H9 (cell line): Measurements from ENCODE around the gene ACOT7. TPM values are rescaled to one million over a fixed set of nuclear protein-coding genes. Genes with fewer than 3 reads are reported as not detected.

Source experiments
- DNase-seq: peaks from one replicate; pipeline ENCODE4 v3.0.0-alpha.2; 2017
- H2AFZ ChIP-seq: one replicate; pipeline ENCODE4 v1.6.1; 2013; ENCODE audit warnings: mild to moderate bottlenecking, low read length, control low read depth, moderate library complexity
- H2AK5ac ChIP-seq: 2 replicates; pipeline ENCODE4 v1.6.1; 2013; ENCODE audit warnings: low read length, control low read depth, mixed read lengths; ENCODE audit not compliant: insufficient read length
- H2BK120ac ChIP-seq: one replicate; pipeline ENCODE4 v1.6.1; 2013; ENCODE audit warnings: low read depth, mild to moderate bottlenecking, low read length, control low read depth, inconsistent platforms; ENCODE audit not compliant: poor library complexity, severe bottlenecking
- H2BK12ac ChIP-seq: 2 replicates; pipeline ENCODE4 v1.6.1; 2013; ENCODE audit warnings: low read length, control low read depth, mixed read lengths, low read depth; ENCODE audit not compliant: insufficient read length
- H2BK15ac ChIP-seq: 2 replicates; pipeline ENCODE4 v1.6.1; 2013; ENCODE audit warnings: low read depth, low read length, control low read depth
- H2BK20ac ChIP-seq: one replicate; pipeline ENCODE4 v1.6.1; 2013; ENCODE audit warnings: low read depth, mild to moderate bottlenecking, low read length, control low read depth, inconsistent platforms; ENCODE audit not compliant: poor library complexity, severe bottlenecking
- H2BK5ac ChIP-seq: 2 replicates; pipeline ENCODE4 v1.6.1; 2013; ENCODE audit warnings: low read length, control low read depth, mixed read lengths; ENCODE audit not compliant: insufficient read length
- H3K14ac ChIP-seq: 2 replicates; pipeline ENCODE4 v1.6.1; 2013; ENCODE audit warnings: low read length, control low read depth; ENCODE audit not compliant: insufficient read depth
- H3K18ac ChIP-seq: 2 replicates; pipeline ENCODE4 v1.6.1; 2013; ENCODE audit warnings: low read depth, mild to moderate bottlenecking, mixed read lengths, low read length, control low read depth; ENCODE audit not compliant: insufficient read length
- H3K23ac ChIP-seq: 2 replicates; pipeline ENCODE4 v1.6.1; 2013; ENCODE audit warnings: low read length, control low read depth, mixed read lengths, low read depth; ENCODE audit not compliant: insufficient read length
- H3K23me2 ChIP-seq: 2 replicates; pipeline ENCODE4 v1.6.1; 2013; ENCODE audit warnings: low read depth, mild to moderate bottlenecking, mixed read lengths, low read length, control low read depth; ENCODE audit not compliant: insufficient read length, poor library complexity, severe bottlenecking
- H3K27ac ChIP-seq: 2 replicates; pipeline ENCODE4 v1.5.1; 2013; ENCODE audit warnings: low read length, control low read depth, mixed read lengths, low read depth; ENCODE audit not compliant: insufficient read length
- H3K27me3 ChIP-seq: 2 replicates; pipeline ENCODE4 v1.6.1; 2013; ENCODE audit warnings: low read length, control low read depth, inconsistent platforms; ENCODE audit not compliant: insufficient read depth
- H3K4ac ChIP-seq: 2 replicates; pipeline ENCODE4 v1.6.1; 2013; ENCODE audit warnings: low read depth, mild to moderate bottlenecking, control low read depth, inconsistent platforms, low read length, moderate library complexity
- H3K4me1 ChIP-seq: 2 replicates; pipeline ENCODE4 v1.6.1; 2013; ENCODE audit warnings: low read length, control low read depth, inconsistent platforms; ENCODE audit not compliant: insufficient read depth
- H3K4me2 ChIP-seq: 2 replicates; pipeline ENCODE4 v1.6.1; 2013; ENCODE audit warnings: low read length, control low read depth, mixed read lengths; ENCODE audit not compliant: insufficient read length, insufficient read depth
- H3K56ac ChIP-seq: 2 replicates; pipeline ENCODE4 v1.6.1; 2013; ENCODE audit warnings: low read depth, mild to moderate bottlenecking, mixed read lengths, low read length, control low read depth; ENCODE audit not compliant: insufficient read length
- H3K79me1 ChIP-seq: 2 replicates; pipeline ENCODE4 v1.6.1; 2013; ENCODE audit warnings: low read depth, mild to moderate bottlenecking, moderate library complexity, low read length, control low read depth, inconsistent platforms; ENCODE audit not compliant: insufficient read depth, poor library complexity, severe bottlenecking
- H3K79me2 ChIP-seq: 2 replicates; pipeline ENCODE4 v1.6.1; 2013; ENCODE audit warnings: low read length, control low read depth, inconsistent platforms; ENCODE audit not compliant: insufficient read depth
- H3K9ac ChIP-seq: 2 replicates; pipeline ENCODE4 v1.6.1; 2013; ENCODE audit warnings: low read length, control low read depth, mixed read lengths; ENCODE audit not compliant: insufficient read length; ENCODE audit errors: extremely low read depth
- H3K9me3 ChIP-seq: one replicate; pipeline ENCODE4 v1.6.1; 2013; ENCODE audit warnings: low read depth, low read length, inconsistent platforms; ENCODE audit not compliant: control insufficient read depth
- H3T11ph ChIP-seq: one replicate; pipeline ENCODE4 v1.6.1; 2013; ENCODE audit warnings: mild to moderate bottlenecking, low read length, control low read depth, inconsistent platforms
- H4K20me1 ChIP-seq: one replicate; pipeline ENCODE4 v1.6.1; 2013; ENCODE audit not compliant: control insufficient read depth, insufficient read length, insufficient read depth
- H4K5ac ChIP-seq: 2 replicates; pipeline ENCODE4 v1.6.1; 2013; ENCODE audit warnings: low read depth, mild to moderate bottlenecking, mixed read lengths, low read length, control low read depth; ENCODE audit not compliant: insufficient read length
- H4K8ac ChIP-seq: replicated peaks from 2 replicates; pipeline ENCODE4 v1.6.1; 2013; ENCODE audit warnings: low read length, control low read depth, mixed read lengths, low read depth; ENCODE audit not compliant: insufficient read length
- H4K91ac ChIP-seq: 2 replicates; pipeline ENCODE4 v1.6.1; 2013; ENCODE audit warnings: low read depth, mild to moderate bottlenecking, moderate library complexity, mixed read lengths, low read length, control low read depth; ENCODE audit not compliant: insufficient read length
- H3K27ac Mint-ChIP-seq, 3 experiments: 2 replicates in 2 of 3; 3 replicates in 1 of 3; pipeline ENCODE4 v1.8.0; 2020 to 2021; ENCODE audit warnings: mixed read lengths in 3 of 3, mild to moderate bottlenecking in 1 of 3, moderate library complexity in 1 of 3
- H3K27me3 Mint-ChIP-seq: 2 replicates; pipeline ENCODE4 v1.8.0; 2021; ENCODE audit warnings: low read depth, mild to moderate bottlenecking, moderate library complexity, mixed read lengths
- H3K36me3 Mint-ChIP-seq, 3 experiments: 2 replicates in 2 of 3; 3 replicates in 1 of 3; pipeline ENCODE4 v1.8.0; 2020 to 2021; ENCODE audit warnings: low read depth in 3 of 3, mixed read lengths in 3 of 3; ENCODE audit not compliant: insufficient read depth in 1 of 3
- H3K4me1 Mint-ChIP-seq, 2 experiments: 2 replicates each; pipeline ENCODE4 v1.8.0; 2020; ENCODE audit warnings: mixed read lengths in 2 of 2
- H3K4me3 Mint-ChIP-seq, 2 experiments: 2 replicates in 1 of 2; 3 replicates in 1 of 2; pipeline ENCODE4 v1.8.0; 2020 to 2021; ENCODE audit warnings: mild to moderate bottlenecking in 2 of 2, mixed read lengths in 2 of 2, moderate library complexity in 1 of 2
- H3K9me3 Mint-ChIP-seq, 2 experiments: 2 replicates in 1 of 2; 3 replicates in 1 of 2; pipeline ENCODE4 v1.8.0; 2020; ENCODE audit warnings: mild to moderate bottlenecking in 2 of 2, mixed read lengths in 2 of 2, moderate library complexity in 1 of 2
- CTCF ChIP-seq: fragments of 200-600 bp; sonication (generic); conservative IDR thresholded peaks from 3 replicates; pipeline ENCODE4 v1.8.0; 2021; ENCODE audit warnings: antibody characterized with exemption, mild to moderate bottlenecking
- WGBS: extraction: QIAGEN DNeasy Blood & Tissue Kit; methylation state at CpG from one replicate; pipeline ENCODE4 v1.1.7; 2013; ENCODE audit warnings: missing lambda C conversion rate, low lambda C conversion rate, mixed read lengths; ENCODE audit not compliant: insufficient read length; ENCODE audit errors: extremely low coverage; 5-methylcytosine and 5-hydroxymethylcytosine counted together
- total RNA-seq: library from RNA; stranded (reverse); gene quantifications from 2 replicates; pipeline ENCODE4 v1.2.1, GENCODE V29; 2021

Gene ACOT7
- total RNA-seq, 1 experiment from 2014 or later, result 87.4 TPM

GRCh38 chr1:6401673-6402072, 8.1 kb upstream of the ACOT7 start:
- H3K9me3 ChIP-seq, result no peaks in the 10 kb centered on the region
- no peak overlapping the region for H3K4ac ChIP-seq
- H2BK20ac ChIP-seq, result no peak overlapping the region
- H3K79me2 ChIP-seq, result no peaks in the 10 kb centered on the region; the same call in 1 of the 2 replicates
- TF ChIP-seq CTCF, result no peak
- H2AFZ ChIP-seq, result no peak overlapping the region
- Mint-ChIP-seq H3K27ac (no peak overlapping the region), H3K27me3 (peaks cover 54% of the 10 kb centered on the region), H3K4me3 (no peak overlapping the region), H3K4me1 (no peaks in the 10 kb centered on the region; a peak in 1 of 4 replicates), H3K36me3 (no peaks in the 10 kb centered on the region), H3K9me3 (no peaks in the 10 kb centered on the region)
- H3K14ac ChIP-seq, result no peak overlapping the region
- no peak overlapping the region for H3K18ac ChIP-seq
- H3K23me2 ChIP-seq, result no peaks in the 10 kb centered on the region
- no peak overlapping the region for H4K5ac ChIP-seq
- H4K8ac ChIP-seq, result no peak overlapping the region
- H3K56ac ChIP-seq, result no peak overlapping the region
- WGBS, result no CpG with 5 or more reads among the region's 6 CpGs
- H2BK15ac ChIP-seq, result no peak overlapping the region
- no peak for DNase-seq
- H3K27me3 ChIP-seq, result no peaks in the 10 kb centered on the region
- no peak overlapping the region for H2BK12ac ChIP-seq
- no peak overlapping the region for H2BK5ac ChIP-seq
- H3K9ac ChIP-seq, result no peak overlapping the region
- H4K91ac ChIP-seq, result no peak overlapping the region
- no peak overlapping the region for H3K23ac ChIP-seq
- no peaks in the 10 kb centered on the region for H4K20me1 ChIP-seq
- no peak overlapping the region for H3K27ac ChIP-seq
- no peak overlapping the region for H3K4me2 ChIP-seq
- no peak overlapping the region for H2BK120ac ChIP-seq
- no peaks in the 10 kb centered on the region for H3K79me1 ChIP-seq
- no peak overlapping the region for H2AK5ac ChIP-seq
- no peak overlapping the region for H3T11ph ChIP-seq
- no peaks in the 10 kb centered on the region for H3K4me1 ChIP-seq
